Measurements from ENCODE around the gene FUT9.
"Not testable (repeated sequence)": the region's sequence is repeated elsewhere in the genome, so short reads cannot be mapped to it uniquely, and the experiment has no call there.

The FUT9 gene

DNA sequence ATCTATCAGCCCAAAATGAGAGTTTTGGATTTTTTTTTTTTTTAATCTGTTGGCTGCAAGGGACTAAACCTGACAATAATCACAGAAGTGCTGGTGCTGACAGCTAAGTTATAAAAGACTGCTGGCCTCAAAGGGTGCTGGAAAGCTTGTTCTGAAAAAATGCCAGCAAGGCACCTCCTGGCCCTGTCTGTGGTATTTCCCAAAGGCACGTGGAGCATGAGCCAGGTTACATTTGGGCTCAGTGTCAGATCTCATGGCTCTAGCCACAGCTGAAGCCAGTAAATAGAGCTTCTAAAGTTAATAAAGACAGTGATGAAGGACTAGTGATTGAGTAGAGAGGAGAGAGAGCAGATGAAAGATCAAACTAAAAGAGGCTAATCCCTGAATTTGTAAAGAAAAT is 178.9 kb downstream of the FUT9 start:
- DNase-seq: no peak

DNA sequence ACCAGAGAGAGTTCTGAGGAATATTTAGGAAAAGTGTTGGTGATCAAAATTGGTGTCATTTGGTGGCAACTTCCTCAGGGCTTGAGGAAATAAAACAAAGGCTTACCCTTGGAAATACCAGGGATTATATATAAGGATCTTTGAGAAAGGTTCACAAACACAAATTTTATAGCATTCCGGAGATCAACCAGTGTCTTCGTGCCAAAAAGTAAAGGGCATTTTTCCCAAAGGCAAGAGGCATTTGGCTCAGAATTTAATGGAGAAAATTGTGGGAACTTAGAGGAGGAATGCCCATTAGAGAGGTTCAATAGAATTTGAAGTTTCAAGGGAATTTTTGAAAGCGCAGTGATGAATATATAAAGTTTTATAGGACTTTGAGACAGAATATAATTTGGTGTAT is 179.5 kb downstream of the FUT9 start:
- no peak for DNase-seq

DNA sequence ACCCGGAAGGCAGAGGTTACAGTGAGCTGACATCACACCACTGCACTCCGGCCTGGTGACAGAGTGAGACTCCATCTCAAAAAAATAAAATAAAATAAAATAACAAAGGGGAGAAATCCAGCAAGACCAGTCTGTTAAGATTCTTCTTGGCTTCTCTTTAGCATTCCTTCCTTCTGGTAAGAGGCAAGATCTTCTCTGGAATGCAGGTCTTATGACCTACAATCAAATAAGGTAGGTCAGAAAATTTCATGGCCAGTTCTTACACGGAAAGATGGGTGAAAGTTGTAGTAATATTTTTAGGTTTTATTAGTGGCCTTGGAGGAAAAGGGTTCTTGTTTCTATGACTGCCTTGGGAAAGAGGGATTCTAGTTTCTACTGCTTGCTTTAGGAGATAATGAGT is 180.9 kb downstream of the FUT9 start:
- no peak for DNase-seq

DNA sequence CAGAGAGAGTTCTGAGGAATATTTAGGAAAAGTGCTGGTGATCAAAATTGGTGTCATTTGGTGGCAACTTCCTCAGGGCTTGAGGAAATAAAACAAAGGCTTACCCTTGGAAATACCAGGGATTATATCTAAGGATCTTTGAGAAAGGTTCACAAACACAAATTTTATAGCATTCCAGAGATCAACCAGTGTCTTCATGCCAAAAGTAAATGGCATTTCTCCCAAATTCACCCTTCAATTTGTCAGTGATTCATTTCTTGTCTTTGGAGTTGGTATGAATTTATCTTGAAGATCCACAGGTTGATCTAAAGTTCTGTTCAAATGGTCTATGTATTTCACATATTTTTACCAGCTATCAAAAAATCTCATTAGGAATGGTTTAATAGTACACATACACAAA is 181.5 kb downstream of the FUT9 start:
- no peak for DNase-seq

DNA sequence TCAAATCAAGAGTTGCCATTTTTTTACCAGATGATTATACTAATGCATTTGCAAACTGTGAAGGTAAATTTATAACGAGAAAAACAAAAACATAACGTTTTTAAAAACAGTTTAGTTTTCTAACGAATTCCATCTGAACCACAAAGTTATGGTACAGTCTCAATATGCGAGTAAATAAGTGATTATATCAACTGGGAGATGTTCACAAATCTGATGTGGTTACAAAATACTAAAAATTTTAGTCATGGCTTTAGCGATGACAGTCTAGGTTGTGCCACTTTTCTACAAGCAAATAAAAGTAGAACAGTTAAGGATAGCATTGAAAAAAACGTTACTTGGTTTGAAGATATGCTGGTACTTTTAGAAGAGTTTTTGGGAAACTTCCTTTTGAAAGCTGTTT is 186.8 kb downstream of the FUT9 start:
- DNase-seq: no peak

DNA sequence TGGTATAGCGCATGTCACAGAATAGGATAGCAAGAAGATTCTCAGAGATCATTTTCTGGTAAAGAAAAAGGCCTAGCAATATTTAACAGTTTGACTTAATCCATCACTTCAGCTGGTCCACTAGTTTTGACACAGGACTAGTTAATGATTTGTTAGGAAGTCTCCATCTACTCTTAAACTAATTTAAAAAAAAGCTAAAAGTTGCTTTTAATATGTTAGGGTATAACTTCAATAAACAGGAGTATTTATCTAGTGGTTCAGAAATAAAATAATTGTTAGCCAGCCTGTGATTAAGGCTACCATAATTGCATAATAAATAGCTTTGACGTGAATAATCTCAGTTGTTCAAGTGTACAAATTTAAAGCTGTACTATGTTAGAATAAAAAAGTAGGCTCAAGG is 195.6 kb downstream of the FUT9 start:
- no peak for DNase-seq

DNA sequence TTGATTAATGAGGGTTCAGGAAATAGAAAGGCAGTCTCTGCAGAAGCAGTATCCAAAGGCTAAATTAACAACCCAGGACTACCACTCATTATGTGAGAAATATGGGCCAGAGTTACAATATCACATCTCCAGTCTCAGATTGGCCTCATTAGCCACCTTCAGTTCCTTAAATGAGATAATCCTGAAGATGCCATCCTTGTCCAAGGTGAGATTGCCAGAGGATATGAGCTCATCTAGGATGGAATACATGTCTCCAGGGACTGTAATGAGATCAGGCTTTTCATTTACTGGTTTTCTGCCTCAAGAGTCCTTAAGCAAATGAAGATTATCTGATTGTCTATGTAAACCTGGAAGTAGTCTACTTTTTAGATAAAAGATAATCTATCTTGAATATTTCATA is 196.3 kb downstream of the FUT9 start:
- no peak for DNase-seq

DNA sequence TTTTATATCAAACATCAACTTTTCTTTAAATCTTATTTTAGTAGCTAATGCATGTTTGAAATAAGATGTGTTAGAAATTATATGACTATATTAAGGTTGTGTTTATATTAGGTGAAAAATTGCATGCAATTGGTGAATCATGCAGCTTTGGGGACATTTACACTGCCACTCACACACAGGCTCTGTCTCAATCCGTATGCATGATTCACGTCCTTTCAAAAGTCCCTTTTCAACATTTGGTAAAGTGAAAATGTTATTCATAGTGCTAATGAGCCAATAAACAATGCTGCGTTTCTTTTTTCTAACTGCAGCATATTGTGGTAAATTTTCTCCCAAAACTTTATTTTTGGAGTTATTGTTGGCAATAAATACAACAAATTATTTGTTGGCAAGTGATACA is 198.0 kb downstream of the FUT9 start:
- DNase-seq: no peak

DNA sequence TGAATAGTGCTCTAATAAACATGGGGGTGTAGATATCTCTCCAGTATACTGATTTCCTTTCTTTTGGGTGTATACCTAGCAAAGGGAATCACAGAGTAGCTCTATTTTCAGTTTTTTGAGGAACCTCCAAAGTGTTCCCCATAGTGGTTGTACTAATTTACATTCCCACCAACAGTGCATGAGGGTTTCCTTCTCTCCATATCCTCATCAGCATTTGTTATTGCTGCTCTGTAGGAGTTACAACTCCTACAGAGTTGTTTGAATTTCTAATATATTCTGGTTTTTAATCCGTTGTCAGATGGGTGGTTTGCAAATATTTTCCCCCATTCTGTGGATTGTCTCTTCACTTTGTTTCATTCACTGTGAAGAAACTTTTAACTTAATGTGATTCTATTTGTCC is 207.9 kb downstream of the FUT9 start:
- no peak for DNase-seq

DNA sequence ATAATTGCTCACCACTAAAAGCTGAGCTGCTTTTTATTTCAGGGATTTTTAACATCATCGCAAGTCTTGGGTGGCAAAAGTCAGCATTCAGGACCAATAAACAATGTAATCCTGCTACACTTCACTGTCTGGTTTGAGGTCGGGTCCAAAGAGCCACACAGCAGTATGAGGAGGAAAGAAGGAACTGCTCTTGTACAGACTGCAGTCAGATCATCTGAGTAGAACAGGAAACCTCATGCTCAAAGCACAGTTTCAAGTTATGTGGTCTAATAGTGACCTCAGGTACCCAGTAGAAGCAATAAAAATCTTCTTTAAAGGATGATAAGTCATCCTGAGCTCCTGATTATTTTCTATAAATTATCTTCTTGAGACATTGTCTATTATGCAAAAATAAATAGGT is 211.4 kb downstream of the FUT9 start:
- no peak for DNase-seq

DNA sequence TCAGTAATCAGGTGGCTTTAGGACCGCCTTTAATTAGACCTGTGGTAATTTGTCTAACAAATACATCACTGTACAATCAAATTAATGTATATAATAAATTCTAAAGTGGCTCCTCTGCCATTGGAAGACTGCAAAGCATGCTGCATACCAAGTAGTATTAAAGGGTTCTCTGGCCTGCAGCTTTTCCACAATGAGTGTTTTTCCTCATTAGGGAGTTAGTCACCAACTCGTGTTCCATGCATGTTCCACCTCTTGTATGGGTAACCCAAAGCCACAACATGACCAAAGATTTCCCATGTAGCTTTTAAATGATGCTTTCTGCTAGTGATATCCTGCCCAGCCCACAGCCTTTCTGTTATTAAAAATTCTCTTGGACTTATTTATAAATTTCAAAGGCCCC is 218.7 kb downstream of the FUT9 start:
- no peak for DNase-seq

DNA sequence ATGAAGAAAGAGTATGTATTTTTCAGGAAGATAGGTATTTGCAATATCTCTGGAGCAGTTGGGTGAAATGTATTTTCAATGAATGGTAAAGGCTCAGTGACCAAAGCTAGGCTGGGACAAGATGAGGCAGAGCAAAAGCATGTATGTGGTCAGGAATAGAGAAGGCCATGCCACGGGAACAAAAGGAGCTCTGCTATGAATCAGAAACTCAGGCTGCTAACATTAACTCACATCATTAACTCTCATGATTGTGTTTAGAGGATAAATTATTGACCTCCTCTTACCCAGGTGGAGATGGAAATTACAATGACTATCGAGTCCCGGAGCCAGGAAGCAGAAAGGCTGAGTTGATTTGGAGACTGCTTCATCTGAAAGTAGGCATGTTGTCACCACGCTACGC is 220.2 kb downstream of the FUT9 start:
- DNase-seq: no peak

DNA sequence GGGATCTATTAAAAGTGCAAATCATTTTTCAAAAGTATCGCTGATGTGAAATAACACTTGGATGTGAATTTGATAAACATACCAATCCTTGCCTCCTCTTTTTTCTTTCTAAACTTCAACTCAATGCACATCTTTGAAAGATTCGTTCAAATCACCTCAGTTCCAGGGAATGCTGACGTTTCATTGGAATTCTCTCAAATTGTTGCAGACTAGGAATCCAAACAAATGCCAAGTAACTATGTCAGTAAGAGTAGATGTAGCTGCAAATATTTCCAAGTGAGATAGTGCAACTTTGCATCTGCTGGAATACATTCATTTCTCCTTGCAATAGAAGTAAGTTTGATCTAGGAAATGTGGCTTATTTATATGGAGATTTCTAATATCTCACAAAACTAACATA is 220.7 kb downstream of the FUT9 start:
- DNase-seq: no peak

DNA sequence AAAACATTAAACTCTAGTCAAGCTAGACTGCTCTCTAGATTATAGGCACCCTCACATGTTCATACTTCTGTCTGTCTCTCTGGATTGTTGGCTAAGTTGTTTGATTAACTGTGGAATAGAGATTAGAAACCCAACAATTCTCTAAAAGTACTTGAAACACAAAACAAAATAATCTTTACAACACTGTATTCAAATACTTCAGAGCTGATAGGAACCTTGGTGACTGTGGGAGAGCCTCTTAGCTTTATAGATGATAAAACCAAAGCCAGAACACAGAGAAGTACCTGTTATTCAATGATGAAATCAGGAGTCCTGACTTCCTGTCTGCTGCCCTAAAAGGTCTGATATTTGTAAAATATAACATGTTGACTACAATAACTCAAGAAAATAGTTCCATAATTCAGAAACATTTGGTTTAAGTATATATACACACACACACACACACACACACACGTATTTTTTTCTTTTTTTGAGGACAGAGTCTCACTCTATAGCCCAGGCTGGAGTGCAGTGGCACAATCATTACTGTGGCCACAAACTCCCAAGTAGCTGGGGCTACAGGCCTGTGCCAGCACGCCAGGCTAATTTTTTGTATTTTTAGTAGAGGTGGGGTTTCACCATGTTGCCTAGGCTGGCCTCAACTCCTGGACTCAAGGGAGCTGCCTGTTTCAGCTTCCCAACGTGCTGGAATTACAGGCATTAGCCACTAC is 222.0 kb downstream of the FUT9 start:
- DNase-seq: no peak

DNA sequence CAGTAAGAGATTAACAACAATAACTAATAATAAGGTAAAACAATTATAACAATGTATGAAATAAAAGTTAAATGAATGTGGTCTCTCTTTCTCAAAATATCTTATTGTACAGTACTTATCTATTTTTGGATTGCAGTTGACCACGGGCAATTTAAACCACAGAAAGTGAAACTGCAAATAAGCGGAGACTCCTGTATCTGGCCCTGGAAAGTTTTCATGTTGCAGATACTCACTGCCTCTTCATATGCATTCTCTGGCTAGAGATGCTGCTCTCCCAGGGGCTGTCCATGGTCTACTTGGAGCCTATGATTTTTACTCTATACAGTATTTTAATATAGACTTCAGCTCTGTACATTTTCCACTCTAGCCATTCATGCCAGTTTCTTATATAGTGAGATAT is 230.8 kb downstream of the FUT9 start:
- no peak for DNase-seq

DNA sequence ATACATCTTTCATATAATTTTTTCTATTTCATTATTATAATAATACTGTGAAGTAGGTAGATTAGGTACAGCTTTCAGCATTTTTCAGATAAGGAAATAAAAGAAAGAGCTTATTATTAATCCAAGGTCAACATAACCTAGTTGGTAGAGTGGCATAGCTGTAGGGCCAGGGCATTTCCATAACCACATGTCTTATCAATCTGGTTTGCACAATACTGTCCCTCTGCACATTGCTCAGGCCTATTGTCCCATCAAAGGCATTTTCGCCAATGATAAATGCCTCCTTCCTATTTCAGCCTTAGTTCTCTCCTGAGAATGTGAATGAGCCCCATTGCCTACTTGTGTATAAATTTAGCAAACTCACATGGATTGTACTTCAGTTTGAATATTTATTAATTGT is 234.0 kb downstream of the FUT9 start:
- no peak for DNase-seq

DNA sequence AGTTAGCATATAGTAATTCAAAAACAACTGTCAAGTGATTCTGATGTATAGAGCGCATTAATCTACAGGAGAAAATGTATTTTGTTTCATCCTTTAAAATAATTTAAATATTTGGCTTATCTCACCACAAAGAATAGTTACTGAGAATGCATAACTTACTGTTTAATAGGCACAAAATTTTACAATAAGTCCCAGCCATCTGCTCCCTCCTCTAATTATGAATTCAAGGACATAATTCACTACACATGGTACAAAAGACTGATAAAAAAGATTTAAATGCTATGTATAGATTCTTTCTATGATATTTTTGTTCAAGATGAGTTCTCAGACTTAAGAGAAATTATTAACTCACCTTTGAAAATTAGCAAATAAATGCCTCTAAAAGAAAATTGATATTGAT is 242.0 kb downstream of the FUT9 start:
- no peak for DNase-seq

DNA sequence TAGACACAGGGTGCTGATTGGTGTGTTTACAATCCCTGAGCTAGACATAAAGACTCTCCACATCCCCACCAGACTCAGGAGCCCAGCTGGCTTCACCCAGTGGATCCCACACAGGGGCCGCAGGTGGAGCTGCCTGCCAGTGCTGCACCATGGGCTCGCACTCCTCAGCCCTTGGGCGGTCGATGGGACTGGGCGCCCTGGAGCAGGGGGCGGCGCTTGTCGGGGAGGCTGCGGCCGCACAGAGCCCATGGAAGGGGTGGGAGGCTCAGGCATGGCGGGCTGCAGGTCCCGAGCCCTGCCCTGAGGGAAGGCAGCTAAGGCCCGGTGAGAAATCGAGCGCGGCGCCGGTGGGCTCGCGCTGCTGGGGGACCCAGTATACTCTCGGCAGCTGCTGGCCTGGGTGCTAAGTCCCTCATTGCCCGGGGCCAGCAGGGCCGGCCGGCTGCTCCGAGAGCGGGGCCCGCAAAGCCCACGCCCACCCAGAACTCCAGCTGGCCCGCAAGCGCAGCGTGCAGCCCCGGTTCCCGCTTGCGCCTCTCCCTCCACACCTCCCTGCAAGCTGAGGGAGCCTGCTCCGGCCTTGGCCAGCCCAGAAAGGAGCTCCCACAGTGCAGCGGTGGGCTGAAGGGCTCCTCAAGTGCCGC is 245.1 kb downstream of the FUT9 start:
- not testable (repeated sequence) for DNase-seq

Measured in stimulated activated CD8-positive, alpha-beta memory T cell treated with anti-CD3 and anti-CD28 coated beads, Interleukin-4, amount 100 ng/mL, for 48 hours (primary cell).